Smooth muscle cell (in vitro differentiated cells): ENCODE data around the gene HSPA5. TPM values are rescaled to one million over a fixed set of nuclear protein-coding genes. Genes with fewer than 3 reads are reported as not detected.
"Not testable (repeated sequence)": the region's sequence is repeated elsewhere in the genome, so short reads cannot be mapped to it uniquely, and the experiment has no call there.

ENCODE experiments used
- DNase-seq: peaks from one replicate; lab custom pipeline; 2025; ENCODE audit not compliant: unreplicated experiment; lab: John Stamatoyannopoulos, UW
- H2AFZ ChIP-seq: fragments of 200-600 bp; sonication (generic); 2 replicates; pipeline ENCODE4 v1.6.0; 2016; ENCODE audit warnings: antibody characterized with exemption, low read depth, mild to moderate bottlenecking
- H3F3A ChIP-seq: fragments of 200-600 bp; sonication (generic); 2 replicates; pipeline ENCODE4 v1.6.0; 2017; ENCODE audit warnings: antibody characterized with exemption, low read depth
- H3K27ac ChIP-seq: fragments of 200-600 bp; sonication (generic); 2 replicates; pipeline ENCODE4 v1.5.1; 2016; ENCODE audit warnings: low read depth, mild to moderate bottlenecking
- H3K27me3 ChIP-seq: fragments of 200-600 bp; sonication (generic); 2 replicates; pipeline ENCODE4 v1.6.1; 2016; ENCODE audit warnings: low read depth, mild to moderate bottlenecking
- H3K36me3 ChIP-seq: fragments of 200-600 bp; sonication (generic); 2 replicates; pipeline ENCODE4 v1.5.1; 2016; ENCODE audit warnings: low read depth
- H3K4me1 ChIP-seq: fragments of 200-600 bp; sonication (generic); 2 replicates; pipeline ENCODE4 v1.5.1; 2016; ENCODE audit warnings: low read depth
- H3K4me2 ChIP-seq: fragments of 200-600 bp; sonication (generic); 2 replicates; pipeline ENCODE4 v1.6.0; 2016; ENCODE audit warnings: mild to moderate bottlenecking
- H3K4me3 ChIP-seq: fragments of 200-600 bp; sonication (generic); 2 replicates; pipeline ENCODE4 v1.5.1; 2016; ENCODE audit warnings: mild to moderate bottlenecking
- H3K79me2 ChIP-seq: fragments of 200-600 bp; sonication (generic); 2 replicates; pipeline ENCODE4 v1.6.0; 2016; ENCODE audit warnings: low read depth, mild to moderate bottlenecking
- H3K9ac ChIP-seq: fragments of 200-600 bp; sonication (generic); 2 replicates; pipeline ENCODE4 v1.6.0; 2016; ENCODE audit warnings: low read depth
- H3K9me3 ChIP-seq: fragments of 200-600 bp; sonication (generic); replicated peaks from 2 replicates; pipeline ENCODE4 v1.5.1; 2016; ENCODE audit warnings: low read depth
- H4K20me1 ChIP-seq: fragments of 200-600 bp; sonication (generic); 2 replicates; pipeline ENCODE4 v1.6.0; 2016; ENCODE audit warnings: low read depth
- CTCF ChIP-seq: fragments of 200-600 bp; sonication (generic); IDR thresholded peaks from 2 replicates; pipeline ENCODE4 v1.5.1; 2017; ENCODE audit warnings: borderline replicate concordance, mild to moderate bottlenecking, antibody characterized with exemption; ENCODE audit not compliant: insufficient read depth, poor library complexity, severe bottlenecking
- WGBS: methylation state at CpG from one replicate; pipeline ENCODE4 v1.1.7; 2016; ENCODE audit warnings: low lambda C conversion rate; 5-methylcytosine and 5-hydroxymethylcytosine counted together
- polyA plus RNA-seq: library from polyadenylated mRNA; unstranded; fragments of >200 nt; fragmentation: Nextera tagmentation; extraction: Ambion mirVana; gene quantifications from 2 replicates; pipeline ENCODE4 v1.2.1, GENCODE V29; 2016
- total RNA-seq: library from RNA; depleted of rRNA; stranded (reverse); fragments of >200 nt; gene quantifications from 2 replicates; pipeline ENCODE4 v1.2.3, GENCODE V29; 2014

Gene HSPA5
- total and polyA plus RNA-seq, 2 experiments from 2014 or later: 180 to 605 TPM

- Histone ChIP-seq H3F3A (no peaks in the 10 kb centered on the region), H3K9ac (no peak overlapping the region), H2AFZ (no peak overlapping the region), H3K79me2 (peaks cover 99% of the 10 kb centered on the region), H3K4me1 (no peaks in the 10 kb centered on the region), H3K4me2 (no peak overlapping the region), H3K27me3 (no peaks in the 10 kb centered on the region), H3K4me3 (no peak overlapping the region), H3K27ac (no peak overlapping the region), H3K36me3 (no peaks in the 10 kb centered on the region), H4K20me1 (peaks cover 97% of the 10 kb centered on the region), H3K9me3 (no peaks in the 10 kb centered on the region)
- no peak for TF ChIP-seq CTCF
- WGBS: 92% methylated on average over 1 of the region's 1 CpG
- no peak for DNase-seq
These were observed 27.9 kb upstream of the HSPA5 start for GRCh38 chr9:125269014-125269397.

GRCh38 chr9:125268394-125269013, 27.4 kb upstream of the HSPA5 start:
- no peaks in the 10 kb centered on the region for H3K36me3 ChIP-seq
- peaks cover 97% of the 10 kb centered on the region for H4K20me1 ChIP-seq
- no peaks in the 10 kb centered on the region for H3K27me3 ChIP-seq
- no peaks in the 10 kb centered on the region for H3K9me3 ChIP-seq
- H3K9ac ChIP-seq: no peak overlapping the region
- TF ChIP-seq CTCF: no peak
- no peak overlapping the region for H3K4me2 ChIP-seq
- no peak overlapping the region for H3K4me3 ChIP-seq
- H3F3A ChIP-seq: no peaks in the 10 kb centered on the region
- no peak overlapping the region for H3K27ac ChIP-seq
- H3K79me2 ChIP-seq: peaks cover 99% of the 10 kb centered on the region
- H3K4me1 ChIP-seq: no peaks in the 10 kb centered on the region
- WGBS: 89% methylated on average over 6 of the region's 6 CpGs
- H2AFZ ChIP-seq: no peak overlapping the region
- DNase-seq: no peak

- H3K9ac ChIP-seq, H2AFZ ChIP-seq, H3K4me2 ChIP-seq, H3K9me3 ChIP-seq, H3K36me3 ChIP-seq, H3K27me3 ChIP-seq, H3K4me1 ChIP-seq, H3K4me3 ChIP-seq, H3K27ac ChIP-seq, DNase-seq, H3F3A ChIP-seq: not testable (repeated sequence)
- H3K79me2 ChIP-seq: peaks cover 74% of the 10 kb centered on the region
- peaks cover 69% of the 10 kb centered on the region for H4K20me1 ChIP-seq
- 95% methylated on average over 7 of the region's 7 CpGs for WGBS
These were observed 22.9 kb upstream of the HSPA5 start for GRCh38 chr9:125264068-125264467.

GRCh38 chr9:125262294-125262991, 21.3 kb upstream of the HSPA5 start:
- DNase-seq: no peak
- H4K20me1 ChIP-seq: peaks cover 53% of the 10 kb centered on the region
- no peak overlapping the region for H3K27ac ChIP-seq
- peaks cover 6% of the 10 kb centered on the region for H3K4me1 ChIP-seq
- TF ChIP-seq CTCF: no peak
- no peaks in the 10 kb centered on the region for H3K27me3 ChIP-seq
- peak overlapping the region; percentile 93 for H3K9ac ChIP-seq
- peaks cover 59% of the 10 kb centered on the region for H3K79me2 ChIP-seq
- no peaks in the 10 kb centered on the region for H3K9me3 ChIP-seq
- H3K4me2 ChIP-seq: peak overlapping the region; percentile 92
- 33% methylated on average over 11 of the region's 11 CpGs for WGBS
- no peaks in the 10 kb centered on the region for H3F3A ChIP-seq
- no peaks in the 10 kb centered on the region for H3K36me3 ChIP-seq
- peak overlapping the region; percentile 98 for H3K4me3 ChIP-seq
- peak overlapping the region; percentile 98 for H2AFZ ChIP-seq
